Measurements from ENCODE around the gene ACE. TPM values are rescaled to one million over a fixed set of nuclear protein-coding genes. Genes with fewer than 3 reads are reported as not detected.

Gene ACE
- total and polyA plus RNA-seq, 12 donors = 2.0 to 25.8 (median 12.0) TPM

DNA sequence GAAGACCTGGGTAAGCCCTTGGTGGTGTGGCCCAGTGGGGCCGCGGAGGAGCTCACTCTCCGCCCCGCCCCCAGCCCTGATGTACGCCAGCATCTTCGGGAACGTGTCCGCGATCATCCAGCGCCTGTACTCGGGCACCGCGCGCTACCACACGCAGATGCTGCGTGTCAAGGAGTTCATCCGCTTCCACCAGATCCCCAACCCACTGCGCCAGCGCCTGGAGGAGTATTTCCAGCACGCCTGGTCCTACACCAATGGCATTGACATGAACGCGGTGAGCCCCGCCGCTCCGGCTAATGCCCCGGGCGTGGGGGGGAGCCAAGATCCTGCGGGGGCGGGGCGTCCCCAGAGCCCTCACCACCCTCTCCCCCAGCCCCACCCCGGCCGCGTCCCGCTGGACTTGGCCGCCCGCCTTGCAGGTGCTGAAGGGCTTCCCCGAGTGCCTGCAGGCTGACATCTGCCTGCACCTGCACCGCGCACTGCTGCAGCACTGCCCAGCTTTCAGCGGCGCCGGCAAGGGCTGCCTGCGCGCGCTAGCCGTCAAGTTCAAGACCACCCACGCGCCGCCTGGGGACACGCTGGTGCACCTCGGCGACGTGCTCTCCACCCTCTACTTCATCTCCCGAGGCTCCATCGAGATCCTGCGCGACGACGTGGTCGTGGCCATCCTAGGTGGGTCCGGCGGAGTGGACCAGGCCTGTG, 61.3 kb downstream of the ACE start:
- H3K27me3 ChIP-seq = peaks cover 0 to 40% (median 36%) of the 10 kb centered on the region in 7 donors
- 6 to 7% methylated on average over 58 to 62 of the region's 62 CpGs for WGBS, 2 donors
- TF ChIP-seq, protein P1, sequence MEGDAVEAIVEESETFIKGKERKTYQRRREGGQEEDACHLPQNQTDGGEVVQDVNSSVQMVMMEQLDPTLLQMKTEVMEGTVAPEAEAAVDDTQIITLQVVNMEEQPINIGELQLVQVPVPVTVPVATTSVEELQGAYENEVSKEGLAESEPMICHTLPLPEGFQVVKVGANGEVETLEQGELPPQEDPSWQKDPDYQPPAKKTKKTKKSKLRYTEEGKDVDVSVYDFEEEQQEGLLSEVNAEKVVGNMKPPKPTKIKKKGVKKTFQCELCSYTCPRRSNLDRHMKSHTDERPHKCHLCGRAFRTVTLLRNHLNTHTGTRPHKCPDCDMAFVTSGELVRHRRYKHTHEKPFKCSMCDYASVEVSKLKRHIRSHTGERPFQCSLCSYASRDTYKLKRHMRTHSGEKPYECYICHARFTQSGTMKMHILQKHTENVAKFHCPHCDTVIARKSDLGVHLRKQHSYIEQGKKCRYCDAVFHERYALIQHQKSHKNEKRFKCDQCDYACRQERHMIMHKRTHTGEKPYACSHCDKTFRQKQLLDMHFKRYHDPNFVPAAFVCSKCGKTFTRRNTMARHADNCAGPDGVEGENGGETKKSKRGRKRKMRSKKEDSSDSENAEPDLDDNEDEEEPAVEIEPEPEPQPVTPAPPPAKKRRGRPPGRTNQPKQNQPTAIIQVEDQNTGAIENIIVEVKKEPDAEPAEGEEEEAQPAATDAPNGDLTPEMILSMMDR (IDR thresholded peaks at IDR 0.05) = no peak
- no peak overlapping the region for H3K27ac ChIP-seq
- H3K4me1 ChIP-seq = peaks cover 0 to 9% (median 8%) of the 10 kb centered on the region in 9 donors
- no peaks in the 10 kb centered on the region for H3K36me3 ChIP-seq
- no peak for DNase-seq
- no peaks in the 10 kb centered on the region for H3K9me3 ChIP-seq
- ATAC-seq = peak in 1 of 8 donors; percentile 14
- H3K4me3 ChIP-seq = peak overlapping the region in 7 of 10 donors; percentile 9 to 27 (median 20)
- intact Hi-C loops (cut with DNase I) = no loop called here

DNA sequence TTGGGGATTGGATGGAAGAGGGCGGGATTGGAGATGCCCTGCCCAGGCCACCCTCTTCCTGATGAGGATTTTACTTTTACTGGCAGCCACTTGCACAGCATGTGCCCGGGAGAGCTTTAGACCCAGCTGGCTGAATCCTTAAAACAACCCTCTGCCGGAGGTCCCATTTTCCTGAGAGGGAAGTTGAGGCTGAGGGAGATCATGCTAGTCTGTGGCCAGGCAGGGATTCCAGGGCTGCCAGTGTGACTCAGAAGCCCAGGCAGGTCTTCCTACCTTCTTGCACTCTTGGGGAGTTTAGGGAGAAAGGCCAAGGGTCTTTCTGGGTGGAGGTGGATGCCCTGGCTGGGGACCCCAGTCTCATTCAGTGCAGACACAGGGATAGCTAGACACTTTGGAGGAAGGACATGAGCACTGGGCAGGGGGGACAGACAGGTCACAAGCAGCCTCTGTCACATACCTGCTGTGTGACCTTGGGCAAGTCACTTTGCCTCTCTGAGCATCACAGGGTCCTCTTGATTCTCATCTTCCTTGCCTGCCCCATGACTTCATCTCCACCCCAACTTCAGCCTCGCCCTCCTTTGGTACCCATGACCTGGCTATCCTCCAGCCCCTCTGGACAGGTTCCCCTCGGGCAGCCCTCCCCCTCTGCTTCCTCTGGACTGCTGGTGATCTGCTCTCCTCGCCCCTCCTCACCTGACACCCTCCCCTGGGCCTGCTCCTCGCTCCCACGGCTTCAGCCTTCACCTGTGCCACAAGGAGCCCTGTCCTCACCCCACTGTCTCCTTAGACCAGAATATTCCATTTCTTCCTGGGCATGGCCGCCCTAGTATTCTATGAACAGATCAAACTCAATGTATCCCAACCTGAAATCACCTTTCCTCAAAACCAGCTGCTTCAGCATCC, 62.1 kb downstream of the ACE start:
- 66 to 73% methylated on average over 9 of the region's 9 CpGs for WGBS, 2 donors
- intact Hi-C loops (cut with DNase I) = no loop called here
- ATAC-seq (no peak), DNase-seq (no peak)
- no peaks in the 10 kb centered on the region for H3K9me3 ChIP-seq
- no peak overlapping the region for H3K27ac ChIP-seq
- H3K4me3 ChIP-seq = peak overlapping the region in 2 of 10 donors; percentile 13 to 27
- no peaks in the 10 kb centered on the region for H3K36me3 ChIP-seq
- TF ChIP-seq, protein P1 (IDR thresholded peaks at IDR 0.05) = no peak
- H3K27me3 ChIP-seq = peaks cover 0 to 40% (median 36%) of the 10 kb centered on the region in 7 donors
- peaks cover 0 to 9% (median 8%) of the 10 kb centered on the region in 9 donors for H3K4me1 ChIP-seq

DNA sequence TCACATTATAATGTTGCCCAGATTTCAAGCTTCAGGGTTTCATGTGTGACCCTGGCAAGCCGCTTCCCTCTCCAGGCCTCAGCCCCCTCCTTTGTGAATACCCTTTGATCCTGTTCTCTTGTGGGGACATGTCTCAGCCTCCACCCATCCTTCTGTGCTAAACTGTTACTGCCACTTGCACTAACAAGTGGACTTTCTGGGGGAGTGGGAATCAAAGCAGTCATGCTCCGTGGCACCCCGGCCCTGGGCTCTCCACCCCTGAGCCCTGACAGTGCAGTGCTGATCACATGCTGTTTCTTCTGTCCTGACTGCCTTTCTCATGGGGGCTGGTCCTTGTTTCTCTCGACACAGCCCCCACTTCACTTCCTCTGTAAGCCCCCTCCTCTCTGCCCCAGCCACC, 63.7 kb downstream of the ACE start:
- WGBS, 2 donors = 69 to 71% methylated on average over 4 of the region's 4 CpGs
- no peak for ATAC-seq
- Histone ChIP-seq H3K4me1 (peaks cover 0 to 9% (median 8%) of the 10 kb centered on the region in 9 donors), H3K36me3 (no peaks in the 10 kb centered on the region), H3K9me3 (no peaks in the 10 kb centered on the region), H3K4me3 (no peak overlapping the region), H3K27ac (no peak overlapping the region), H3K27me3 (peaks cover 0 to 40% (median 36%) of the 10 kb centered on the region in 7 donors)
- DNase-seq = no peak
- intact Hi-C loops (cut with DNase I) = loop anchor here in 1 of 10 donors (10.0 kb wide), 1 partner anchor 46 kb away; no protein-coding TSS in a partner anchor
- TF ChIP-seq, protein P1 (IDR thresholded peaks at IDR 0.05) = no peak

DNA sequence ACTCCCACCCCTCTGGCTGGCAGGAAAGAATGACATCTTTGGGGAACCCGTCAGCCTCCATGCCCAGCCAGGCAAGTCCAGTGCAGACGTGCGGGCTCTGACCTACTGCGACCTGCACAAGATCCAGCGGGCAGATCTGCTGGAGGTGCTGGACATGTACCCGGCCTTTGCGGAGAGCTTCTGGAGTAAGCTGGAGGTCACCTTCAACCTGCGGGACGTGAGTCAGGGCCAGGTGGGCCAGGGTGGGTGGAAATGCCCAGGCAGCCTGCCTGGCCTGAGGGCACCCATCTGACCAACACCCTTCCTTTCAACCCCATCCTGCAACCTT, 65.3 kb downstream of the ACE start:
- H3K27me3 ChIP-seq = peaks cover 0 to 29% (median 26%) of the 10 kb centered on the region in 7 donors
- 93% methylated on average over 9 of the region's 9 CpGs for WGBS, 2 donors
- intact Hi-C loops (cut with DNase I) = loop anchor here in 1 of 10 donors (10.0 kb wide), 1 partner anchor 47 kb away; no protein-coding TSS in a partner anchor
- H3K36me3 ChIP-seq = no peaks in the 10 kb centered on the region
- H3K4me3 ChIP-seq = no peak overlapping the region
- H3K9me3 ChIP-seq = no peaks in the 10 kb centered on the region
- ATAC-seq = no peak
- no peak for DNase-seq
- TF ChIP-seq, protein P1 (IDR thresholded peaks at IDR 0.05) = no peak
- H3K4me1 ChIP-seq = peaks cover 0 to 9% (median 8%) of the 10 kb centered on the region in 9 donors
- no peak overlapping the region for H3K27ac ChIP-seq
